Chondrocyte (in vitro differentiated cells): ENCODE results near the gene DNTT. TPM values are rescaled to one million over a fixed set of nuclear protein-coding genes. Genes with fewer than 3 reads are reported as not detected.

Source experiments
- DNase-seq: peaks from one replicate; pipeline ENCODE4 v3.0.0; 2021; ENCODE audit warnings: mixed read lengths, low spot score
- H3K27ac Mint-ChIP-seq: one replicate; pipeline ENCODE4 v1.8.0; 2021; ENCODE audit warnings: mild to moderate bottlenecking, moderate library complexity, mixed read lengths; ENCODE audit not compliant: unreplicated experiment
- H3K27me3 Mint-ChIP-seq: 2 replicates; pipeline ENCODE4 v1.8.0; 2021; ENCODE audit warnings: low read depth, mixed read lengths
- H3K36me3 Mint-ChIP-seq: 2 replicates; pipeline ENCODE4 v1.8.0; 2021; ENCODE audit warnings: low read depth, mixed read lengths
- H3K4me1 Mint-ChIP-seq: 2 replicates; pipeline ENCODE4 v1.8.0; 2021; ENCODE audit warnings: low read depth, mild to moderate bottlenecking, mixed read lengths
- H3K4me3 Mint-ChIP-seq: one replicate; pipeline ENCODE4 v1.8.0; 2021; ENCODE audit warnings: mild to moderate bottlenecking, moderate library complexity, mixed read lengths; ENCODE audit not compliant: unreplicated experiment
- H3K9me3 Mint-ChIP-seq: 2 replicates; pipeline ENCODE4 v1.8.0; 2021; ENCODE audit warnings: low read depth, mixed read lengths
- total RNA-seq: library from RNA; stranded (reverse); gene quantifications from 3 replicates; pipeline ENCODE4 v1.2.1, GENCODE V29; 2021
- TF ChIP-seq, protein P1 (sequence below): fragments of 200-600 bp; sonication (generic); IDR thresholded peaks from 2 replicates; pipeline ENCODE4 v1.5.0; 2021; ENCODE audit warnings: antibody characterized with exemption, mild to moderate bottlenecking, moderate library complexity

The DNTT gene
- total RNA-seq, 1 donor from 2014 or later: not detected

DNA sequence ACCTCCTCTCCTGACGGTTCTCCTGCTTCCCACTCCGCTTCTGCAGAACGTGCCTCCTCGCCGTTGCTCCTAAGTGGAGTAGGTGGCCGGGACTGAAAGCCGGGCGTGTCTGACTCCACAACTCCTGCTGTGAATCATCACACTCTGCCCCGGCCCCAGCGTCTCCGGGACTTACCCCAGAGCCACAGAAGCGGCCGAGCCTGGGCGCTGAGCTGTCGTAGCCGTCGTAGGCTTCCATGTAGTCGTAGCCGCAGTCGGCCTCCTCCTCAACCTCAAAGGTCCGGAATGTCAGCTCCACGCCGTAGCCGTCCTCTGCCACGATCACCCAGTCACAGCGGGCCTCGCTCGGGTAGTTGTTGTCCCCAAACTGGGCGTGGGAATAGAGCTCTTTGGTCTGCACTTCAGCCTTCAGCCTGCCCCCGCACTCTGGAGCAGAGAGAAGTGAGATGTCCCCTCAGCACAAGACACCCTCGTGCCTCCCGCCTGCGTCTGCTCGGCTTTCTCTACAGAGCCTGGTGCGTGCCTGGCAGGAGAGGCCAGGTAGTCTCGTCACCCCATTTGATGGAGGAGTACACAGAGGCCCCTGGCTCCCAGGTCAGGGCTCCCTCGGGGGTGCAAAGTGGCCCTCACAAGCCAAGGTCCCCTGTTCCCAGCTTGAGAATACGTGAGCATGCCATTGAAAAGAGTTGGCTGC is 65.8 kb downstream of the DNTT start:
- H3K9me3 Mint-ChIP-seq: no peaks in the 10 kb centered on the region
- H3K27ac Mint-ChIP-seq: no peak overlapping the region
- H3K27me3 Mint-ChIP-seq: no peaks in the 10 kb centered on the region
- H3K36me3 Mint-ChIP-seq: no peaks in the 10 kb centered on the region
- peaks cover 15% of the 10 kb centered on the region for H3K4me1 Mint-ChIP-seq
- H3K4me3 Mint-ChIP-seq: no peak overlapping the region
- DNase-seq: no peak
- TF ChIP-seq, protein P1, sequence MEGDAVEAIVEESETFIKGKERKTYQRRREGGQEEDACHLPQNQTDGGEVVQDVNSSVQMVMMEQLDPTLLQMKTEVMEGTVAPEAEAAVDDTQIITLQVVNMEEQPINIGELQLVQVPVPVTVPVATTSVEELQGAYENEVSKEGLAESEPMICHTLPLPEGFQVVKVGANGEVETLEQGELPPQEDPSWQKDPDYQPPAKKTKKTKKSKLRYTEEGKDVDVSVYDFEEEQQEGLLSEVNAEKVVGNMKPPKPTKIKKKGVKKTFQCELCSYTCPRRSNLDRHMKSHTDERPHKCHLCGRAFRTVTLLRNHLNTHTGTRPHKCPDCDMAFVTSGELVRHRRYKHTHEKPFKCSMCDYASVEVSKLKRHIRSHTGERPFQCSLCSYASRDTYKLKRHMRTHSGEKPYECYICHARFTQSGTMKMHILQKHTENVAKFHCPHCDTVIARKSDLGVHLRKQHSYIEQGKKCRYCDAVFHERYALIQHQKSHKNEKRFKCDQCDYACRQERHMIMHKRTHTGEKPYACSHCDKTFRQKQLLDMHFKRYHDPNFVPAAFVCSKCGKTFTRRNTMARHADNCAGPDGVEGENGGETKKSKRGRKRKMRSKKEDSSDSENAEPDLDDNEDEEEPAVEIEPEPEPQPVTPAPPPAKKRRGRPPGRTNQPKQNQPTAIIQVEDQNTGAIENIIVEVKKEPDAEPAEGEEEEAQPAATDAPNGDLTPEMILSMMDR: no peak

DNA sequence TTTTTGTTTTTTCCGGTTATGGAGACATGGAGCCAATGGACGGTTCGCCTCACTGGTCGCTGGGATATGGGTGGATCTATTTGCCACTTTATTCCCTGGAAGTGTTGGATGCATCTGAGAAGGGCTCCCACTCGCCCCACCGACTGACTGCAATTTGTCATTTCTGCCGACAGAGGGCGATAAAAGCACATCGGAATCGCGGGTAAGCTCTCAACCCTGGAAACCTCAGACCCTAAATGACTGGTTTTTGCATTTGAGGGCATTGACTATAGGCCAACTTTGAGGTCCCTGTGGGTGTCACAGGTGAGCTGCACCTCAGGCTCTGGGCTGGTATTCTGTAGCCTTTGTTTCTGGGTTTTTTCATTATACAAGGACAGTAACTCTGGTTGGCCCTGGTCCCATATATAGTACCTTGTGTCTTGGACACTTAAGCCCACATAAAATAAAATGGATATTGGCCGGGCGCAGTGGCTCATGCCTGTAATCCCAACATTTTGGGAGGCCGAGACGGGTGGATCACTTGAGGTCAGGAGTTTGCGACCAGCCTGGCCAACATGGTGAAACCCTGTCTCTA is 66.4 kb downstream of the DNTT start:
- no peak overlapping the region for H3K27ac Mint-ChIP-seq
- TF ChIP-seq, protein P1: peak; percentile 87
- peaks cover 2% of the 10 kb centered on the region for H3K27me3 Mint-ChIP-seq
- no peak for DNase-seq
- no peaks in the 10 kb centered on the region for H3K36me3 Mint-ChIP-seq
- no peaks in the 10 kb centered on the region for H3K9me3 Mint-ChIP-seq
- H3K4me3 Mint-ChIP-seq: no peak overlapping the region
- H3K4me1 Mint-ChIP-seq: peaks cover 19% of the 10 kb centered on the region

DNA sequence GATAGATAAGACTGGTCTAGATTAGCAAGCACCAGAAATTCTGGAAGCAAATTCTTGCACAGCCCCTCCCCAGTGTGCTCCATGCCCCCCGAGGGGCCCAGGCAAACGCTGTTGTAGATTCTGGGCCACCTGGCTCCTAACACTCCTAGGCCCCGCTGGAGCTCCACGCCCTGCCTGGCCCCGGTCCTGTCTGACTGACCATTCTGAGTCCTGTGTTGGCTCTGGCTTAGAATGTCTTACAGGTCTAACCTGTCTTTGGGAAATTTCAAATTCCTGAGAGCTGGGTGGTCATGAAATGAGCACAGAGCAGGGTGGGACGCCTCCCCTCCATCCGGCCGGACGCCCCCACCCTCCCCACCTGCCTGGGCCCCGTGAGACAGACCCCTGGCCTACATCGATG is 67.1 kb downstream of the DNTT start:
- H3K27ac Mint-ChIP-seq: no peak overlapping the region
- peaks cover 15% of the 10 kb centered on the region for H3K4me1 Mint-ChIP-seq
- DNase-seq: no peak
- no peaks in the 10 kb centered on the region for H3K9me3 Mint-ChIP-seq
- peaks cover 2% of the 10 kb centered on the region for H3K27me3 Mint-ChIP-seq
- H3K4me3 Mint-ChIP-seq: no peak overlapping the region
- TF ChIP-seq, protein P1: no peak
- no peaks in the 10 kb centered on the region for H3K36me3 Mint-ChIP-seq

DNA sequence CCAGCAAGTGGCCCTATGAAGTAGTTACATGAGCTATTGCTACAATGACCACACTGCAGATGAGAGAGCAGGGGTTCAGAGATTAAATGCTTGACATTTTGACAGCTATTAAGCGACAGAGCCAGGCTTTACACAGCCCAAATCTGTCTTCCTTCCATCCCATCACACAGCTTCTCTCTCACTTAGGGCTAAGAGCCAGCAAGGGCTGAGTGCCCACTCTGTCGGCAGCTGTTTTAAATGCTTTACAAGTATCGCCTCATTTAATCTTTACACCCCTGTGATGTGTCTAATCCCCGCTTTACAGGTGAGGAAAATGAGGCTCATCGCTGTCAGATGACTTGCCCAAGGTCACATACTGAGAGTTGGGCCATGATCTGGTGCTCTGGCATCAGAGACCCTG is 69.8 kb downstream of the DNTT start:
- TF ChIP-seq, protein P1: no peak
- no peaks in the 10 kb centered on the region for H3K9me3 Mint-ChIP-seq
- no peaks in the 10 kb centered on the region for H3K36me3 Mint-ChIP-seq
- no peak for DNase-seq
- H3K27ac Mint-ChIP-seq: no peak overlapping the region
- H3K4me3 Mint-ChIP-seq: no peak overlapping the region
- peaks cover 15% of the 10 kb centered on the region for H3K4me1 Mint-ChIP-seq
- peaks cover 7% of the 10 kb centered on the region for H3K27me3 Mint-ChIP-seq

DNA sequence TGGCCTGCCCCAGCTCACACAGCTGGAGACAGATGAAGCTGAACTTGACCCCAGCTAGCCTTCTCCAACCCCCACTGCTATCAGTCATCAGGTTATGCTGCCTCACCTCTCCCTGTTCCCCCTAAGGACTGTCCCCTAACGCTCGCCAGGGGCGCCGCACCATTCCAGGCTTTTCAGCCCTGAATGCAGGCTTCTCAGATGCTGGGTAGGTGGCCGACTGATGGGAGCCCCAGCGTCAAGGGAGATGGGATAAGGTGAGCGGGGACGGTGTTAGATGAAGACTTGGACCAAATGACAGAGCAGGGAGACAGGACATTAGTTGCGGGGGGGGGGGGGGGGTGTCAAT is 70.4 kb downstream of the DNTT start:
- peaks cover 15% of the 10 kb centered on the region for H3K4me1 Mint-ChIP-seq
- TF ChIP-seq, protein P1: no peak
- no peaks in the 10 kb centered on the region for H3K9me3 Mint-ChIP-seq
- no peak for DNase-seq
- H3K4me3 Mint-ChIP-seq: peak overlapping the region; percentile 77
- no peak overlapping the region for H3K27ac Mint-ChIP-seq
- H3K27me3 Mint-ChIP-seq: peaks cover 7% of the 10 kb centered on the region
- no peaks in the 10 kb centered on the region for H3K36me3 Mint-ChIP-seq
